Measurements from ENCODE around the gene C19orf67.

The C19orf67 gene

DNA sequence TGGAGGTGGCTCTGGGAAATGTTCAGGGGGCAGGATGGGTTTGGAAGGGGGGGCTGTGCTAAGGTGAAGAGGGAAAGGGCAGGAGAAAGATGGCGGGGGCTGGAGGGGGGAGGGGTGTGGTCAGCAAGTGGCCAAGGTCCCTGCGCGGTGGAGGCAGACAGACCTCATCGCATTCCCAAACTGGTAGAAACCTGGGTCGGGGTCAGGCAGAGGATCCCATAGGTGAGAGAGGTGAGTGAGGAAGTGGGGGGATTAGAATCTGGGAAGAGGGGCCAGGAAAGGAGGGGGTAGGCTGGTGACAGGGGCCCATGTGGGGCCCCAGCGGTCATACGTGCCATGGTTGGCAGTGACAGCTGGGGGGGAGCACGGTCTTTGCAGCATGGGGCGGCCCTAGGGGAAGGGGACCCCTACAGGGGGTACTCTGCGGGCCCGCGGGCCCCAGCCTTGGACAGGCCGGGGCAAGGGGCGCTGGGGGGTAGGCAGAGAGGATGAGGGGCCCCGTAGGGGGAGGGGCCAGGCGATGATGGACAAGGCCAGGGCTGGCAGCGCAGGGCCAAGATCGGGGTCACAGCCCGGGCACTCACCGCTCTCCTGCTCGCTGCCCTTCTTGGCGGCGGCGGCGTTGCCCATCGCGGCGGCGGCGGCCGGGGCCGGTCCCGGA lies 31.5 kb upstream of the C19orf67 start:
- H3K27ac ChIP-seq (ENCODE audit: low read depth, low read length): no peak overlapping the region
- H3K4me1 ChIP-seq (ENCODE audit: control insufficient read depth, insufficient read depth, low read length): peaks cover 32% of the 10 kb centered on the region
- H3K9ac ChIP-seq (ENCODE audit: low read length): peak overlapping the region; percentile 40

DNA sequence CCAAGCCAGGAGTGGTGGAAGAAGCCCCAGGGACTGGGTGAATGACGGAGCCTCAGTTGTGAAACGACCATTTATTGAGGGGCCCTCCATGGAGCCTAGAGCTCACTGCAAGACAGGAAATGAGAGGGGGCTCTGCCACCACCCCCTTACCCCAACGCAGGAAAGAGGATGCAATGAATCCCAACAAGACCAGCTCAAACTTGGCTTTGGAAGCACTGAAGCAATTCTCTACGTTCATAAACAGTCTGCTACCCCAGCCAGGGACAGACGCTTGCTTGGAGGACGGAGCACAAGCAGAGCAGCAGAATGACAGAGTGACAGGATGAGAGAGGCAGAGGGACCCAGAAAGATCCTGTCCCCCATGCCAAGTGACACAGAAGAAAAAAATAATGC lies 30.9 kb upstream of the C19orf67 start:
- H3K27ac ChIP-seq (ENCODE audit: low read depth, low read length): no peak overlapping the region
- no peak overlapping the region for H3K9ac ChIP-seq (ENCODE audit: low read length)
- H3K36me3 ChIP-seq (ENCODE audit: control insufficient read depth, insufficient read depth, low read length): peaks cover 13% of the 10 kb centered on the region

More for the DNA sequence above, 31.5 kb upstream of the C19orf67 start:
- H3K4me3 ChIP-seq (ENCODE audit: low read depth, low read length): peak overlapping the region; percentile 75
- no peaks in the 10 kb centered on the region for H3K27me3 ChIP-seq (ENCODE audit: control insufficient read depth, insufficient read depth, low read length)
- no peaks in the 10 kb centered on the region for H3K9me3 ChIP-seq (ENCODE audit: control insufficient read depth, insufficient read depth, low read depth, low read length)
- peaks cover 15% of the 10 kb centered on the region for H3K36me3 ChIP-seq (ENCODE audit: control insufficient read depth, insufficient read depth, low read length)

DNA sequence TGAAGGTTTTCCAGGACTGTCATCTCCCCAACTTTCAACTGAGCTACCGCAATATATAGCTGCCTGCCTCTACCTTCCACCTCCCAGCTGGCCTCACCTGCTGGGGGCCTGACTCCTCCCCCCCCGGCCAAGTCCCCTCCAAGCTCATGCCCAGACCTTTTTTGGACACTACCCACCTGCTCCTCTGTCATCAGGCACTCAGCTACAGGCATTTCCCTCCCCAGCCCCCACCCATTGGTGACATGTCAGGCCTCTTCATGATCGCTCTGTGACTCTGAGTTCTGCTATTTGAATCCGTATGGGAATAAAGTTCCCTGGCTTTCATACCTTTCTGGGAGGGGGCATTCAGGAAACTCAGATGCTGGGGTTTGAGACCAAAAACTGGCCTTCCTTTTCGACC lies 30.2 kb upstream of the C19orf67 start:
- Histone ChIP-seq H3K9ac (ENCODE audit: low read length) (no peak overlapping the region), H3K4me1 (ENCODE audit: control insufficient read depth, insufficient read depth, low read length) (peaks cover 37% of the 10 kb centered on the region), H3K27me3 (ENCODE audit: control insufficient read depth, insufficient read depth, low read length) (no peaks in the 10 kb centered on the region), H3K9me3 (ENCODE audit: control insufficient read depth, insufficient read depth, low read depth, low read length) (no peaks in the 10 kb centered on the region), H3K4me3 (ENCODE audit: low read depth, low read length) (no peak overlapping the region), H3K36me3 (ENCODE audit: control insufficient read depth, insufficient read depth, low read length) (peaks cover 9% of the 10 kb centered on the region), H3K27ac (ENCODE audit: low read depth, low read length) (no peak overlapping the region)

More for the DNA sequence above, 30.9 kb upstream of the C19orf67 start:
- no peaks in the 10 kb centered on the region for H3K27me3 ChIP-seq (ENCODE audit: control insufficient read depth, insufficient read depth, low read length)
- H3K9me3 ChIP-seq (ENCODE audit: control insufficient read depth, insufficient read depth, low read depth, low read length): no peaks in the 10 kb centered on the region
- H3K4me1 ChIP-seq (ENCODE audit: control insufficient read depth, insufficient read depth, low read length): peaks cover 37% of the 10 kb centered on the region
- peak overlapping the region; percentile 75 for H3K4me3 ChIP-seq (ENCODE audit: low read depth, low read length)

DNA sequence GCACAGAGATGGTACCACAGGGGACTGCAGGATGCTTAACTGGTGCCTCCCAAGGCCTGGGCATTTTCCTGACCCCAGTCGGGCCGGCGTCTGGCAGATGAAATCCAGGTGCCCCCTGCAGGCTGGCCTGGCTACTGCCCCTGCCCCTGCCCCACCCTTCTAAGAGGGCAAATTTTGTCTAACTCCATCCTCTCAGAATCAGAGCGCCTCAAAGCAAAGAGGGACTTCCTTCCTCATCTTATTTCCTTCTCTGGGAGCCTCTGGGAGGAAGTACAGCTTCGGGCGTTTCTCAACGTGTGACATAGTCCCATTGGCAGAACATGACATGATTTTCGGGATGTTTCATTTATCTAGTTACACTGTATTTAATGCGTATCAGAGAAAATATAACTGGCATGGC lies 29.3 kb upstream of the C19orf67 start:
- H3K4me1 ChIP-seq (ENCODE audit: control insufficient read depth, insufficient read depth, low read length): peaks cover 37% of the 10 kb centered on the region
- peaks cover 3% of the 10 kb centered on the region; the same call in 1 of the 2 replicates for H3K36me3 ChIP-seq (ENCODE audit: control insufficient read depth, insufficient read depth, low read length)
- no peak overlapping the region for H3K4me3 ChIP-seq (ENCODE audit: low read depth, low read length)
- no peaks in the 10 kb centered on the region for H3K9me3 ChIP-seq (ENCODE audit: control insufficient read depth, insufficient read depth, low read depth, low read length)
- no peak overlapping the region for H3K27ac ChIP-seq (ENCODE audit: low read depth, low read length)
- H3K27me3 ChIP-seq (ENCODE audit: control insufficient read depth, insufficient read depth, low read length): no peaks in the 10 kb centered on the region
- no peak overlapping the region for H3K9ac ChIP-seq (ENCODE audit: low read length)

DNA sequence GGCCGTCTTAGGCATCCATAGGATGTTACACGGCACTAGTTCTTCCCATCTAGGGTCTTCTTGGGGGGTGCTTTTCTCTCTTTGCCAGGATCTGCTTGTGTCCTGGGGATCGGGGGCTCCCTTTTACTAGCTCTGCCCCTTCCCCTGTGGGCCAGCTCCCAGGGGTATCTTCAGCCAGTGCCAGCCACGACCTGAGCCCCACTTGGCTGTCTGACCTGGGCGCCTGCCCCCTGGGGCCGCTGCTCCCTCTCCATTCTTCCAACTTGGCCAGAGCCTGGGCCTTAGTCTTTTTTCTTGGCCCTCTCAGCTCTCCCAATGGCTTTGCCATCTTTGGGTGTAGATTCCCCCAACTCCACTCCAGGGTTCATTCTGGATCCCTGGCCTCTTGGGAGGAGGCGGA lies 28.9 kb upstream of the C19orf67 start:
- no peaks in the 10 kb centered on the region for H3K9me3 ChIP-seq (ENCODE audit: control insufficient read depth, insufficient read depth, low read depth, low read length)
- H3K36me3 ChIP-seq (ENCODE audit: control insufficient read depth, insufficient read depth, low read length): no peaks in the 10 kb centered on the region
- H3K4me1 ChIP-seq (ENCODE audit: control insufficient read depth, insufficient read depth, low read length): peaks cover 37% of the 10 kb centered on the region
- no peak overlapping the region for H3K27ac ChIP-seq (ENCODE audit: low read depth, low read length)
- no peak overlapping the region for H3K4me3 ChIP-seq (ENCODE audit: low read depth, low read length)
- H3K27me3 ChIP-seq (ENCODE audit: control insufficient read depth, insufficient read depth, low read length): no peaks in the 10 kb centered on the region
- H3K9ac ChIP-seq (ENCODE audit: low read length): no peak overlapping the region

DNA sequence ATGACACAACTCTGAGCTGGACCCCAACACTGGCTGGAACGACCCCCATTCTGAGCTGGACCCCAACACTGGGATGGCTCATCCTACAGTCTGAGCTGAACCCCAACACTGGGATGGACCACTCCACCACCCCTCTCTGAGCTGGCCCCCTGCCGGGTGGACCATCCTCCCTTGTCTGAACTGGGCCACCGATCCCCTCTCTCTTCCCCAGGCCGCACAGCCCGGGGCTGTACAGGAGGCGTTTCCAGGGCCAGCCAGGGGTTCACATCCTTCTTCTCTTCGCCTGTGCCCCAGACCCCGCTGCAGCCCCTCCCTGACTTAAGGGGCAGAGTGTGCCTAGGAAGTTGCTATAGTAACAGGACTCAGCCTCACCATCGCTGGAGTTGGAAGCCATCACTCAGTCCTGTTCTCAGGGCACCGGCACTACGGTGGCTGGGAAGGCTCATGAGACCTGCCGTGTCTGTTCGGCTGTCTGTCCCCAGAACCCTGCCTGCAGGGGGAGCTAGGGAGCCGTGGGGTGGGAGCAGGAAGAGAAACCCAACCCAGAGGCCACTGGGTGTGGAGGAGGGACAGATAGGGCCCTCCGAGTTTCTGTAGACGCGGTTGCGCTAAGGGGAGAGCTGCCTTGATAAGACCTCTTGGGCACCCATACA lies 28.3 kb upstream of the C19orf67 start:
- peaks cover 33% of the 10 kb centered on the region for H3K4me1 ChIP-seq (ENCODE audit: control insufficient read depth, insufficient read depth, low read length)
- H3K27ac ChIP-seq (ENCODE audit: low read depth, low read length): no peak overlapping the region
- no peaks in the 10 kb centered on the region for H3K36me3 ChIP-seq (ENCODE audit: control insufficient read depth, insufficient read depth, low read length)
- H3K27me3 ChIP-seq (ENCODE audit: control insufficient read depth, insufficient read depth, low read length): no peaks in the 10 kb centered on the region
- no peak overlapping the region for H3K9ac ChIP-seq (ENCODE audit: low read length)
- no peak overlapping the region for H3K4me3 ChIP-seq (ENCODE audit: low read depth, low read length)
- no peaks in the 10 kb centered on the region for H3K9me3 ChIP-seq (ENCODE audit: control insufficient read depth, insufficient read depth, low read depth, low read length)

DNA sequence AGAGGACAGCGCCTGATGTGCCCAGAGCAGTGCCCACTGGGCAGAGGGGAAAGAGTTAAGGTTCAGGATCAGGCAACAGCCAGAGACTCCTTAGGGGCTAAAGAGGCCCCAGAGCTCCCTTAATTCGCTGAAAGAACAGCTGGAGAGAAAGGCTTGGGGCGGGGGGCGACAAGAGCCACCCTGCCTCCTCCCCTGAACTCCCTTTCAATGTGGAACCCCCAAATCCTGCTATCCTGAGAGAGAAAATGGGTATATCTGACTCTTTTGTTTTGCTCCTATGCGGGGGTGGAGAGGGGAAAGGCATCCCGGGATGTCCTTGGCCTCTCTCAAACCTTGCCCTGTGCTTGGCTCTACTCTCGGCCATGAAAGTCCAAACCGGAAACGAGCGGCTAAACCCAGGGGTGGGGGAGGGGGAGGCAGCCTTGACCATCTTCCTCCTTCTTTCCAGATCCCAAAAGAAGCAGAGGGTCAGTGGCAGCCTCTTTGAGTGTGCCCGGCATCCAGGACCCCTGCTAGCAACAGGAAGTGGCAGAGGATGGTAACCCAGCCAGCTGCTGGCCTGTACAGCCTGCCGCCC lies 27.3 kb upstream of the C19orf67 start:
- Histone ChIP-seq H3K4me1 (ENCODE audit: control insufficient read depth, insufficient read depth, low read length) (peaks cover 27% of the 10 kb centered on the region), H3K27me3 (ENCODE audit: control insufficient read depth, insufficient read depth, low read length) (no peaks in the 10 kb centered on the region), H3K36me3 (ENCODE audit: control insufficient read depth, insufficient read depth, low read length) (no peaks in the 10 kb centered on the region), H3K9me3 (ENCODE audit: control insufficient read depth, insufficient read depth, low read depth, low read length) (no peaks in the 10 kb centered on the region), H3K9ac (ENCODE audit: low read length) (no peak overlapping the region), H3K27ac (ENCODE audit: low read depth, low read length) (peak overlapping the region; percentile 17; the same call in 1 of the 2 replicates), H3K4me3 (ENCODE audit: low read depth, low read length) (no peak overlapping the region)

DNA sequence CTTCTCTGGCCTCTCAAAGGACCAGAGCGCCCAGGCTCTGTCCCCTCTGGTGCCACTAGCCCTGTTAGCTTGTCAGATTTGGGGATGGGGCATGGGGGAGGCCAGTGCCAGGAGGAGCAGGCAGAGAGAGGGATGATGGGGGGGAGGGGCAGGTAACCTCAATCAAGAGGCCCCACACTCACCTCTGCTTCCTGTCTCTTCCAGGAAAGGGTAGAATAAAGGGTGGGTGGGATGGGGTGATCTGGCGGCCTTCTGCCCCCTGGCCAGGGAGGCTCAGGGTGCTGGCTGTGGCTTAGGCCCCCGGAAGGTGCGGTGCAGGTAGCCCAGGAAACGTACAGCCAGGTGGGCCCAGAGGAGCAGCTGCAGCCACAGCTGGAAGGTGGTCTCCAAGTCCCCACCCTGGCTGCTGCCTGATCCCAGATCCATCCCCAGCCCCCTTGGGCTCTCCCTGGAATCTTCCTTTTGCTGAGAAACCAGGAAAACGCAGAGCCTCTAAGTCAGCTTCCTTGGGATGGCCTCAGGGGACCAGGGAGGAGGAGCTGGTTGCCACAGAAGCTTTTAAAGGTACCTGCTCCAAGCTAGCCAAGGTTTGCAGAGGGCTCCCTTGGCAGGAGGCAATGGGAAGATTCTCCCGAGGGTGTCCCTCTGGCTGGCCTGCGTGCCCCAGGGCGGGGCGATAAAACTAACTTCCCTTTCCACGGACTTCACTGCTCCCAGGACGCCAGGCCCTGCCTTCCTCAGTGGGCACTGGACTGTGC lies 26.6 kb upstream of the C19orf67 start:
- no peaks in the 10 kb centered on the region for H3K27me3 ChIP-seq (ENCODE audit: control insufficient read depth, insufficient read depth, low read length)
- H3K9me3 ChIP-seq (ENCODE audit: control insufficient read depth, insufficient read depth, low read depth, low read length): no peaks in the 10 kb centered on the region
- no peak overlapping the region for H3K9ac ChIP-seq (ENCODE audit: low read length)
- H3K4me3 ChIP-seq (ENCODE audit: low read depth, low read length): no peak overlapping the region
- H3K4me1 ChIP-seq (ENCODE audit: control insufficient read depth, insufficient read depth, low read length): peaks cover 27% of the 10 kb centered on the region
- H3K36me3 ChIP-seq (ENCODE audit: control insufficient read depth, insufficient read depth, low read length): no peaks in the 10 kb centered on the region
- H3K27ac ChIP-seq (ENCODE audit: low read depth, low read length): peak overlapping the region; percentile 17; the same call in 1 of the 2 replicates

DNA sequence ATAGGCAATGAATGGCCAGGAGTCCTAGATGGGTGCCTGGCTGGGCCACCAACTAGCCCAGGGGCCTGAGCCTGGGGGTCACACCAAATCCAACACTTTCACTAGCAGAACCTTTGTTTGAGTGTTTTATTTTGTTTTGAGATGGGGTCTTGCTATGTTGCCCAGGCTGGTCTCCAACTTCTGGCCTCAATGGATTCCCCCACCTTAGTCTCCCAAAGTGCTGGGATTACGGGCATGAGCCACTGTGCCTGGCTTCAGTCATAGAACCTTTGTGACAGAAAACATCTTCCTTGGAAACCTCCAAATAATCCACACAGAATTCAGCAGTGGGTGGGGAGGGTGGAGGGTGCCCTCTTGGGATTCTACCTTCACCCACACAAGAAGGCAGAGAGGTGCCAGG lies 25.9 kb upstream of the C19orf67 start:
- Histone ChIP-seq H3K4me1 (ENCODE audit: control insufficient read depth, insufficient read depth, low read length) (peaks cover 24% of the 10 kb centered on the region), H3K9ac (ENCODE audit: low read length) (no peak overlapping the region), H3K36me3 (ENCODE audit: control insufficient read depth, insufficient read depth, low read length) (peaks cover 2% of the 10 kb centered on the region; the same call in 1 of the 2 replicates), H3K4me3 (ENCODE audit: low read depth, low read length) (no peak overlapping the region), H3K9me3 (ENCODE audit: control insufficient read depth, insufficient read depth, low read depth, low read length) (no peaks in the 10 kb centered on the region), H3K27me3 (ENCODE audit: control insufficient read depth, insufficient read depth, low read length) (no peaks in the 10 kb centered on the region), H3K27ac (ENCODE audit: low read depth, low read length) (no peak overlapping the region)

DNA sequence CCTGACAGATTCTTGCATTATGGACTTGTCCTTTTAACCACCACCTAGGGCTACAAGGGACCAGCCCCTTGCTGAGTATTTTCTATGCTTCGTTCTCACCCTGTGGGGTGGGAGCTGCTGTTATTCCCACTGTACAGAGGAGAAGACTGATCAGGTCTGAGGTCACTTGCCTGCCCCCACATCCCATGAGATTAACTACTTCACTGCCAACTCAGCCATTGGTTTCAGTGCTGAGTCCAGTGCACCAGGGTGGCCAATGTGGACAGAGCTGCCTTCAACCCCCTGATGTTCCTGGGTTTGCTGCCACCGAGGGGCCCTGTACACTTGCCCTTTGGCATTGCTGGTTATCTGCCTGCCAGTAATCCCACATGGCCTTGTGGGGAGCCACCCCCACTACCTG lies 25.1 kb upstream of the C19orf67 start:
- Histone ChIP-seq H3K4me3 (ENCODE audit: low read depth, low read length) (no peak overlapping the region), H3K9ac (ENCODE audit: low read length) (no peak overlapping the region), H3K36me3 (ENCODE audit: control insufficient read depth, insufficient read depth, low read length) (peaks cover 5% of the 10 kb centered on the region; the same call in 1 of the 2 replicates), H3K9me3 (ENCODE audit: control insufficient read depth, insufficient read depth, low read depth, low read length) (no peaks in the 10 kb centered on the region), H3K4me1 (ENCODE audit: control insufficient read depth, insufficient read depth, low read length) (peaks cover 20% of the 10 kb centered on the region), H3K27ac (ENCODE audit: low read depth, low read length) (no peak overlapping the region), H3K27me3 (ENCODE audit: control insufficient read depth, insufficient read depth, low read length) (no peaks in the 10 kb centered on the region)
